HG03060 (cell line): ENCODE results near the gene DNAJB4.

Experiments used
- ATAC-seq: cut with Tn5 transposase; IDR thresholded peaks from one replicate; pipeline ENCODE4 v1.9.1; 2021; ENCODE audit warnings: low read depth, moderate number of reproducible peaks; ENCODE audit not compliant: unreplicated experiment

The DNAJB4 gene

DNA sequence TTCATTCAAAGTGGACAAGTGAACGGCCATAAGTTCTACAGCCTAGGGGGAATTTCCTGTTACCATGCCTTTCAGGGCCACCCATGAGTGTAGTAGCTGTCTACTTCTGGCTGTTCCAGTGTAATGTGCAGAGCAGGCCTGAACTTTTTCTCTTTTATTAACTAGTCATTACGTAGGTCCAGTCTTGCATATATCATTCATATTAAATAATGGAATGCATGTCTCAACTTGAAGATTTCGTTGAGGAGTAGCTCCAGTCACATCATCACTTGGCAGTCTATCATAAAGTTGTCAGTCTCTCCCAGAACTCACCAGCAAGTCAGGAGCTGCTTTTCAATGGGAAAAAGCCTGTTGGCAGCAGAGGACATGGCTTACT is 29.0 kb downstream of the DNAJB4 start:
- ATAC-seq, result no peak

DNA sequence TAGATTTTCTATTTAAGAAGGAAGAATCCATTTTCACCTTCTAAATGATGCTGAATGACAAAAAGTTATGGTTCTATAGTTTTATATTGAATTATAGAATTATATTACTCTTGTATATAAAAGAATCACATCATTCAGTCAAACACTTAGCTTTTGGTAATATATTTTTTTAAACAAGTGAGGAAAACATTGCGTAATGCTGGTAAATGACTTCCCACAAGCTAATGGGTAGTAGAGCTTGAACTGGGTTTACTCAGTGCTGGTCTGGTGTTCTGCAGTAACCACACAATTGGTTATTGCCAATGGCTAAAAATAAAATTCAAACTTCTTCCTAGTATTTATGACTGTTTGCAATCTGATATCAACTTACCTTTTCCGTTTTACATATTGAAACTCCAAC is 30.4 kb downstream of the DNAJB4 start:
- no peak for ATAC-seq

DNA sequence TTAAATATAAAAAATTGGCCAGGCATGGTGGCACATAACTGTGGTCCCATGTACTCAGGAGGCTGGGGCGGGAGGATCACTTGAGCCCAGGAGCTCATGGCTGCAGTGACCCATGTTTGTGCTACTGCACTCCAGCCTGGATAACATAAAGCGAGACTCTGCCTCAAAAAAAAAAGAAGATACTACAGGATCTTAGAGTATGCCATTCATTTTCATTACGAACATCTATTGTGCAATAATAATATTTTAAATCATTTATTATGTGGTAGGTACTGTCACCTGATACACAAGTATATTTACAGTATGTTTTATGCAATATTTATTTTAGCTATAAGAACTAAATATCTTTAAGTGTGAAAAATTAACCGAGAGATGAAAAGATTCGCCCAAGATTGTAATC is 31.7 kb downstream of the DNAJB4 start:
- no peak for ATAC-seq

DNA sequence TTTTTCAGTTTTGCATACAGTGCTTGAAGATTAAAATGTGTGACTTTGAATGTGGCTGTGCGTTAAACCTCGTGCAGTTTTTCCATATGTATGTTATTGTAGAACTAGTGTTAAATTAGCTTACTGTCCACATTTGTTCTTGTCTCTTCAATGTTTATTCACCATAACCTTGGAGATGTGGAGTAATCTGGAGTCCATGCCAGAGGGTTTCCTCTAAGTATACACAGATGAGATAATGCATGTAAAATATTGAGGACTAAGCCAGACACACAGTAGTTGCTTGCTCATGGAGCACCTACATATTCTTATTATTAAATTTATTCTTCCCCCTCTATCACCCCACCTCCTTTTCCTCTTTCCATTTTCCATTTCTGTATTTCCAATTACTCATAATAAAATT is 33.3 kb downstream of the DNAJB4 start:
- ATAC-seq, result no peak

DNA sequence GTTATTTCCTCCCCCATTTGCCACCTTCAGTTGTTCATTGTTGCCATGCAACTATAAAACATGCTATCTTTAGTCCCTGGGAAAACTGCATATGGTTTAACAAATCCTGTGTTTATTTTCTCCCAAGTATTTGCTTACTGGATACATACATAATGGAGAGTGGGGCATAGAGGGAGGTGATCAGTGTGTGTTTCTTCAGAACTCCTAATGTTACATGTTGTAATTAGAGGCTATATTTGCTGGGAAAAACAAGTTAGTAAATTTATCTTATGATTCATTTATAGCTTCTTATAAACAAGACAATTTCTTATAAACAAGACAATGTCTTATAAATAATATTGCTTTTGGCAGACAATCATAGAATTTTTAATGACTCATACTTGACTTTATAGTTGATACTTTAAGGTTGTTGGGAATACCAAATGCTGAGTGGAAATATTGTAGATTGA is 33.8 kb downstream of the DNAJB4 start:
- ATAC-seq, result no peak

DNA sequence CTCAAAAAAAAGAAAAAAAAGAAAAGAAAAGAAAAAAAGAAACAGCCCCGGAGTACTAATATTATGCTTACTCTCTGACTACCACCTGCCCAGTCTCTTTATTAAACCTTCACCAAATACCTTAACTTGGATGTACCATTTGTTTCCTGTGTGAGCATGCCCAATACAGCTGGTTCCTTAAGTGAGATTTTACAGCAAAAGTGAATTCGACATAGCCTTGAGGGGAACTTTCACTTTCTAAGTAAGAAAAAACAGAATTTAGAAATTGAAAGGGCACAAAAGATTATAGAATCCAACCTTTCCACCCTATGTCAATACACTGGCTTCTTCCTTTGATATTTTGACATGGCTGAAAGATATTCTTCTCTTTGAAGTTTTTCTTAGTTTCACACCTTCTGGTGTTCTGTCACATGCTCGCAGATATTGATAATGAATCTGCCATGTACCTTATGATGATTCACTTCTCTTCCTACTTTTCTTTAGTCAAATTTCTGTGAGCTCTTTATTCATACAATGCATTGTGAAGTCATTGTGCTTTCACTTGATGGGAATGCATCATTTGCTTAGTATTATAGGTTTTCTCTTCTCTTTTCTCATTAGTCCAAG is 35.8 kb downstream of the DNAJB4 start:
- ATAC-seq, result no peak

DNA sequence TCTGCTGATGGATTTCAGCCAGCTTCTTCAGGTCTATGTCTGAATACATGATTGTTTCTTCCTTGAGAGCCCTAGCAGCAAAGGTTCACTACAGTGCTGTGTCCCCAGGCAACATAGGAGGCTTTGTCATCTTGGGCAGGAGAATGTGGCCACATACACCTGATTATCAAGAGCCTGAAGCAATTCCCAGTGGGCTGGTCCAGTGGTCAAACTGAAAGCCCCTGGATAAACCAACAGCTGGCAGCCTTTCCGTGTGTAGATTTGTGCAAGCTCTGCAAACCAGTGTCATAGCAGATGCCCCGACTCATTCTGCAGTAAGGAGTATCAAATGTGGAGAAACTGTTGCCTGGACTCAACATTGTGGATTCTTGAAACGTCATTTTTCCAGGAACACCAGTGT is 38.7 kb downstream of the DNAJB4 start:
- ATAC-seq, result no peak

DNA sequence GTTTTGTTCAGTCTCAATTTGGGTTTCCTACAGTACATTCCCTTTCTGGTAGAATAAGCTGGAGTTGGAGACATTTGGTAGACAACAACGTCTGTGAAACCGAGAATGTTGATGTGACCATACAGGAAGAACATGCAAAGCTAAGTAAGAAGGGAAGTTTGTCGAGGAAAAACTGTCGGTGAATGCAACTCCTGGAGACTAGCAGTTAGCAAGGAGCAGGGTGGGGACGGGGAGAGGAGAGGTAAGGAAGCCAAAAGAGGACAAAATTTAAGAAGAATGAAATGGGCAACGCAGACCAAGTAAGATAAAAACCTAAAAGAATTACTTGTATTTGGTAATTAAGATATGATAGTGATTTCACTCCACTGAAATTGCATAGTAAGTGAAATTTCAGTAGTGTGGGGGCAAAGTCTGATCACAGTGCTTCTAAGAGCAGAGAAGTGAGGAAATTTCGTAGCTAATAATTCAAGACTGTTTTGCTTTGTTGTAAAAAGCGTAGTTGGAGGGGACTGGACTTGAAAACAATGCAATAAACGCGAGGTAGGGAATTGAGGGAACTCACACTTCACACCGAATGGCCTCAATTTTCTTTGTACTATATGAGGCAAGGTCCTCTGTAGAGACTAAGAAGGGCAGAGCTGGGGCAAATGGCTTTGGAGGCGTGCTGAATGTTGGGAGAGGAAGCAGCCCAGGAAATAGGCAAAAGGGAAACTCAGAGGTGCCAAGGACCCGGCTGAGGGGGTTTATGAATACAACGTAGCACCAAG is 40.2 kb downstream of the DNAJB4 start:
- ATAC-seq, result no peak

DNA sequence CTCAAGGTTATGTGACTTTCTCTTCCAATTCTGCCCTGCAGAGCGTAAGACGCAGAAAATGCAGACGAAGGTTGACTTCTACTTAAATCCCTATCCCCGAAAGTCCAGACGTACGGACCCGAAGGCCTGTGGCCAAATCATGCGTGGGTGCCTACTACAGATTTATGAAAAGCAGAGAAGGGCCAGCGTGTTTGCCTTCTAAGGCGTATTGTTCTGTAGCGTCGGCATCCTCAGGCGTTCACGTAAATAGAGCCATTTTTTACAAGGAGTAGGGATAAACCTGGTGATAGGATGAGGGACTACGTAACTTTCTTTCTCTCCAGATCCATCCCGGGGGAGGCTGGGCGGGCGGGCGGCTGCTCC is 40.8 kb downstream of the DNAJB4 start:
- no peak for ATAC-seq

DNA sequence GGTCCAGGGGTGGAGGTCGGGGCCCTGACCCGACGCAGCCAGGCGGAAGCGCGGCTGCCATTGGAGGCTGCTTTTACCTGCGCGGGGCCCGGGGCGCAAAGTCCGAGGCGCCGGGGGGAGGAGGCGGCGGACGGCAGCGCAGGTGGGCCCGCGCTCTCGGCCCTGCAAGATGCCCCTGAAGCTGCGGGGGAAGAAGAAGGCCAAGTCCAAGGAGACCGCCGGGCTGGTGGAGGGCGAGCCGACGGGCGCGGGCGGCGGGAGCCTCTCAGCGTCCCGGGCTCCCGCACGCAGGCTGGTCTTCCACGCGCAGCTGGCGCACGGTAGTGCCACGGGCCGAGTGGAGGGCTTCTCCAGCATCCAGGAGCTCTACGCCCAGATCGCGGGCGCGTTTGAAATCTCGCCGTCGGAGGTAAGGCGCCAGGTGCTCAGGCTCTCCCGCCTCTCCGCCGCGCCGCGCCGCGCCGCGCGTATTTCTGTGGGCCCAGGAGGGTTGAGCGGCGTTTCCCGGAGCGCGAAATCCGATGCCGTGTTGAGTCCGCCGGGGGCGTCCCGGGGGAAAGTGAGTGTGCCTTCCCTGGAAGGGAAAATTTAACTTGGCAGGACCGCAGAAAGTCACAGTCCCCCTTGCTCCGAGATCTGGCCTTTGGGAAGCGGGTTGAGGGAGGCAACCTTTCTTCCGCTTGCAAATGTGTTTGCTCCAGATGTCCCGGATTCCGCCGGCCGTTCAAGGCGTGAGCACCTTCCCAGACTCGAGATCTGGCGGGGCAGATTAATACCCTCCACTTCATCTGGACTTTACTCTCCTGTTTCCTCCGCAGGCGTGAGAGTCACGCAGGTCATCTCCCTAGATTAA is 41.4 kb downstream of the DNAJB4 start, which contains the start of gene GIPC2:
GIPC2 (plus strand) TSS at position 41 of the 853 bp plus-strand sequence; CDS start at position 170, 129 bp downstream.
- ATAC-seq, result no peak

DNA sequence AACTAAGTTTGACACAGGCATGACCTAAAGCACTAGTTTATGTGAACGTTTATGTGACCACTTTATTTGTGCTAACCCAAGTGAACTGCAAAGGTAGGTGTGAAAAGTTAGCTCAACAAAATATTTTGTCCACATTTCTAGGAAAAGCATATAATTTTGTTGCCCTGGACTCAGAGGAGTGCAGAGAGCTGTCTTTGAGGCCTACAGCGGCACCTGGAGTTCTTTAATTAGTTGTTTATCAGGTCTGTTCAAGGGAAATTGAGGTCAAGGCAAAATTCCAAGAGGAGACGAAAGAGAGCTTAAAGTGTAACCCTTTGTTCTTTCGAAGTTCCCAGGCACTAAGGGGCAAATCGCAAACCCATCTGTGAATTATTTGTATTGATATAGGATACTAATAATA is 42.4 kb downstream of the DNAJB4 start:
- ATAC-seq, result no peak

DNA sequence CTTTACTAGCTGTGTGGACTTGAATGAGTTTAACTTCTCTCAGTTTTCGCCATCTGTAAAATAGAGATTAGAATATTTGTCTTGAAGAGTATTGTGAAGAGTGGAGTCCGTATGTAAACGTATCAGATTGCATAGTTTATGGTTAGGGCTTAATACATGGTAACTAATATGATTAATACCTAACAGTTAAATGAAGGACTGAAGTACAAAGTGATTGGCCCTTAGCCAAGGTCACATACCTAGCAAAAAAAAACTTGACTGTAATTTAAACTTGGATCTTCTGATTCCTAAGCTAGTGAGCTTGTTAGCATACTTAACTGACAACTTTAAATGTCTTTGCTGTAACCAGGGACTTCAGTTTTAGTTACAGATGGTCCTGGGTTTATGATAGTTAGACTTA is 42.9 kb downstream of the DNAJB4 start:
- ATAC-seq, result no peak

DNA sequence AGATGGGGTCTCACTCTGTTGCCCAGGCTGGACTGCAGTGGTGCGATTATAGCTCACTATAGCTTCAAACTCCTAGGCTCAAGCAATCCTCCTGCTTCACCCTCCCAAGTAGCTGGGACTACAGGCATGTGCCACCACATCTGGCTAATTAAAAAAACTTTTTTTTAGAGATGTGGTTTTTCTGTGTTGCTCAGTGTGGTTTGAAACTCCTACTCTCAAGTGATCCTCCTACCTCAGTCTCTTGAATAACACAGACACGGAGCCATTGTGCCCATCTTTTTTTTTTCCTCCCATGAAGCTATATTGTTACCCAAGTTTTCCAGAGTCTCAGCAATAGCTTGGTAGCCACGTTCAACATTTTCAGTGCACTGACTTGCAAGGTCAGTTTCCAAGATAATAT is 43.7 kb downstream of the DNAJB4 start:
- ATAC-seq, result no peak

DNA sequence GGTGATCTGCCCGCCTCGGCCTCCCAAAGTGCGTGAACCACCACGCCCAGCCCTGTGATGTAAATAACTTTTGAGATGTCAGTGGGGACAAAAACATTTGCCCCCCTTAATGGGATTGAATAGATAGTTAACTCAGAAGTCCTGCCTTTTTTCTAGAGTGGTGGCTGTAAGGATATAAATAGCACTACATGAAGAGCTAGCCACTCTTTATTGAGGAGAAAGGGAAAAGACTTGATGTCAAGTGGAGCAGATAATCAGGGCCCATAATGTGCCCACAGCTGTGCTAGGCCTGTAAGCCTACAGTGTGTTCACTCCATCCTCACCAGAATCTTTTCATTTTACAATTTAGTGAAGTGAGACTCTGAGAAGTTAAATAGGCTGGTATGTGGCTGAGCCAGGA is 44.7 kb downstream of the DNAJB4 start:
- ATAC-seq, result no peak

DNA sequence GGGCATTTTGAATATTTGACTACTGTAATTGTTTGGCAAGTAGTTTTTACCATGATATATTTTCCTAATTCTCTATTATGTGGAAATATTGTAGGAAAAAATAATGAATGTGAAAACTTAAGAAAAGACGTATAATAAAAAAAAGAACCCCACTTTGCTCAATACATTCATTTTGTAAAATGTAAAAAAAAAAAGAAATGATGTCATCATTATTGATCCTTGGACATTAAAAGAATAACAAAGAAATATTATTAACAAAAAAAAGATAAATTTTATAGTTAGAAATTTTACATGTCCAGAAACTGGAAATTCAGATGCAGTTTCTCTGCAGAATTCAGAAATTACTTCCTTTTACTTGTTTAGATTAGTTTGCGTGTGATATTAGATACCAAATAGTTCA is 46.3 kb downstream of the DNAJB4 start:
- no peak for ATAC-seq

DNA sequence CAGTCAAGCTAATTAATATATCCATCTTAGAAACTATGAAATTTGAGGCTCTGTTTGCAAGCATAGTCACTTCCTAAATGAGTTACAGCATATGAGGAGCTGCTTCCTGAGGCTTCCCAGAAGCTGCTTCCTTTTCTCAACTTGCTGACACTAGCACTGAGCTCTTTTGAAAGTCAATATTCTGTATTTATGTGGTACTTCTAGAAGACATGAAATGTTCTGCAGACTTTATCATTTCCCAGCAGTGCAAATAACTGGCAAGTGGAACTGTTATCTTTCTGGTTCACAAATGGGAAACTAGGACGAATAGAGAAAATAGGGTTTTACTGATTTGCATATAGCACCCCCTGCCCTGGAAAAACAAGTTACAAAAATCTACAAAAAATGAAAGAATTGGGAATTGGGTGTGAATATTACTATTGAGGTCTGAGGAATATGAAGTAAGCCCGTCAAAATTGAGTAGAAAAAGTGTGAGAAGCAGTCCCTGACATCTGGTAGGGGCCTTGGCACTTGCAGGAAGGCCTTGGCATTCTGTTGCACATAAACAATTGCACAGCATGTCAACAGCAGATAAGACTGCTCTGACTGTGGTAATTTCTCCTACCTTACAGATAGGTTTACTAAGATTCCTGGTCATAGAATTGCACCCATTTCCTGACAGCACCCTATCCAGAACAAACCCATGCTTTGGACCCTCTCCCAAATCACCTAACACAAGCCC is 48.1 kb downstream of the DNAJB4 start:
- ATAC-seq, result no peak

DNA sequence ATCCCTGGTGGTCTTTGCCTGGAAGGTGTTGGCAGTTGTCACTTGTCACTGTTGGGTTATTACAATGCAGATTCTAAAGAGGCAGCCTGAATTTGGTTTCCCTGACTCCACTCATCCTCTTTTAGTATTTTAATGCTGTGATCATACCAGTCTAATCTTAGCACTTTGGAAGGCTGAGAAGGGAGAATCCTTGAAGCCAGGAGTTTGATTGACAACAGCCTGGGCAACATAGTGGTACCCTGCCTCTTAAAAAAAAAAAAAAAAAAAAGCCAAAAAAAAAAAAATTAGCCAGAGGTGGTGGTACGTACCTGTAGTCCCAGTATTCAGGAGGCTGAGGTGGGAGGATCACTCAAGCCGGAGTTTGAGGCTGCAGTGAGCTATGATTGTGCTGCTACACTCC is 48.8 kb downstream of the DNAJB4 start:
- ATAC-seq, result no peak

DNA sequence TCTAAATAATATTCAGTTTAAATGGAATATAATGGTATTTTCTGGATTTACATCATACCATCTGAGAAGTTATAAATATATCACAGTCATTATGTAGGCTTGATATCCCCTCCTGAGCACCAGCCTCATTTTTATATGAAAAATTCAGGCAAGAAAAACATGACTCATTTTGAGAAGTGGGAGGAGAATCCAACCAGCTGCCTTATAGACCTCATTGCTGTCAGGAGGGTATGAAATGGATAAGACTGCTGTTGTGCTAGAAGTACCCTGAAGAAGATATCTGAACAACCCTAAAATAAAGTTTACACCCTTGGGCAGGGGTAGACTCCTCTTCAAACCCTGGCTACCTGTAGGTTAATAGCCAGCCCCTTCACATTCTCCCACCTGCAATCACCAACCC is 49.8 kb downstream of the DNAJB4 start:
- no peak for ATAC-seq

DNA sequence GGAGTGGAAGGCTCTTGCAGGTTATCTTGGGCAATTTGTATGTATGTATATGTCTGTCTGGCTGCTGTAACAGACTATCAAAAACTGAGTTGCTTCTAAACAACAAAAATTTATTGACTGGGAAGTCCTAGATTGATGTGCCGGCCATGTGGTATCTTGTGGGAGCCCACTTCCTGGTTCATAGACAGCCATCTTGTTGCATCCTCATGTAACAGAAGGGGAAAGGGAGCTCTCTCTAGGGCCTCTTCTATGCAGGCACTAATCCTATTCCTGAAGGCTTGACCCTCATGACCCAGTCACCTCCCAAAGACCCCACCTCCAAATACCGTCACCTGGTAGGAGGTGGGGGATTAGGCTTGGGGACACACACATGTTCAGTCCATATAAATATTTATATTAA is 50.2 kb downstream of the DNAJB4 start:
- no peak for ATAC-seq

DNA sequence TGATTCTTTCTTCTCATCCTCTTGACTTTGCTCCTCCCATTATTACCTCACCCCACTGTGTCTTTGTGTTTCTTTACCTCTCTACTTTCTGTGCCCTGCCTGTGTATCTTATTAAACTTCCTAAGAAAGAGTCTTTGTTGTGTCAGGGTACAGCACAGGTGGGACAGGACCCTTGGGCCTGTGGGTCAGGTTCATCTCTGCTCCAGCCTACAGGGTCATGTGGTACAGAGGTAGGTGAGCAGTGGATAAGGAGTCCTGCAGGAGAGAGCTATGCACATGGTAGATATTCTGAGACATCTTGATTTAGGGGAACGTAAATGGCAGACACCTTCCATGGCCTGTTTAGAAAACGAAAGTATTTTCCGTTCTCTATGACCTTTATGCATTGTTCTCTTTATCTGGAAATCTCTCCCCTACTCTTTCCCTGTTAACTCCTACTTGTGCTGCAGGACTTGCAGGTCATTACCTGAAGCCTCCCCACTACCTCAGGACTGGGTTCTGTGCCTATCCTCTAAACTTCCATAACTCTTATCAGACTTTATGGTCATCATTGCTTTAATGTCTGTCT is 50.9 kb downstream of the DNAJB4 start:
- no peak for ATAC-seq

DNA sequence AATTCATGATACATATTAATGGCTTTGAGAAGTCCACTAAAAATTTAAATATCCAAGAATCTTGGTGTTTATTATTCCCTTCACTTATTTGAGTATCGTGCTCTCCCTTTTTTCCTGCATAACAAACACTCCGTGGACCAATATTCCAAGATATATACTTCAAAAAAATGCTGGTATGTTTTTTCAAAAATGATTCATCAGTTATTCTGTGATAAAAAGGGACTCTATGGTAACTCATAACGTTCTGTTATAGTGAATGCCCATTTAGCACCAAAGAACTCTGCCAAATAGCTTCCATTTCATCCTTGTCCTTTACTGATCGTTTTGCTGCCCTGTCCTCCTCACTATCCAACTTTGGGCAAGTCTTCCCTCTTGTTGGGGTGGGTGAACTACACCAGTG is 53.9 kb downstream of the DNAJB4 start:
- no peak for ATAC-seq
